Islet of Langerhans (tissue), 1 donor: ENCODE results near the gene CCDC90B.
"Not testable (repeated sequence)": the region's sequence is repeated elsewhere in the genome, so short reads cannot be mapped to it uniquely, and the experiment has no call there.

Experiments used
- FAIRE-seq: peaks from one replicate; lab custom pipeline; 2011; peaks lifted over from hg19 to GRCh38; lab: Jason Lieb, UNC

Gene CCDC90B

DNA sequence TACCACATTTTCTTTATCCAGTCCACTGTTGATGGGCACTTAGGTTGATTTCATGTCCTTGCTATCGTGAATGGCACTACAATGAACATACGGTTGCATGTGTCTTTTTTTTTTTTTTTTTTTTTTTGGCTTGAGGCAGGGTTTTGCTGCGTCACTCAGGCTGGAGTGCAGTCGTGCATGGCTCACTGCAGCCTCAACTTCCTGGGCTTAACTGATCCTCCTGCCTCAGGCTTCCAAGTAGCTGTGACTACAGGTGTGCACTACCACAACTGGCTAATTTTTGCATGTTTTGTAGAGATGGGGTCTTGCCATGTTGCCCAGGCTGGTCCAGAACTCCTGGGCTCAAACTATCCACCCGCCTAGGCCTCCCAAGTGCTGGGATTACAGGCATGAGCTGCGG is 1.5 kb upstream of the CCDC90B start:
- no peak for FAIRE-seq

GRCh38 chr11:83285151-83285770 is 906 bp downstream of the CCDC90B start:
- FAIRE-seq = no peak

DNA sequence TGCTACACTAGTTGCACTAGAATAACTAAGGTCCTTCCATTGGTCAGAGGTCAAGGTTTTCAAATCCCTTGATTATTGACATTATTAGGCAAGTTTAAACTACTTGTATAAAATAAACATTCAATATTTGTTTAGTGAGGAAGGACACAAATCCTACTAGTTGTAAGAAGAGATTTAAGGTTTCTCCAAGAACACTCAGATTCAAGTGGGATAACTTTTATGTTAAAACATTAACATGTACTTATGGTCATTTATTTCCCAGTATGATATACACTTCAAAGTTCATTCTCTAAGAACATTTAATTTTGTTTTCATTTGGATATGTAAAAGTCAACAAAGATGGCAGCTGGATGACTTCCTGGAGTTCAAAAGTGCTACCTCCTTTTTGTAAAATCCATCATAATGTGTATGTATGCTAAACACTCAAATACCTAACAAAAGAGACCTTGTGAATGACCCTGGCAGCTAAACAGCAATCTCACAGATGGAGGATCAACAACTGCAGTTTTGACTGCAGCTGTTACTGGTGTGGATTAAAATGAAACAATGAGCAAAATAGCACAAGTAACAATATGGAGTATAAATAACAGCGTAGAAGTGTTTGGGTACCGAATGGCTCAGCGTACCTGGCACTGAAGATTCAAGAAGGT is 1.5 kb downstream of the CCDC90B start:
- no peak for FAIRE-seq

DNA sequence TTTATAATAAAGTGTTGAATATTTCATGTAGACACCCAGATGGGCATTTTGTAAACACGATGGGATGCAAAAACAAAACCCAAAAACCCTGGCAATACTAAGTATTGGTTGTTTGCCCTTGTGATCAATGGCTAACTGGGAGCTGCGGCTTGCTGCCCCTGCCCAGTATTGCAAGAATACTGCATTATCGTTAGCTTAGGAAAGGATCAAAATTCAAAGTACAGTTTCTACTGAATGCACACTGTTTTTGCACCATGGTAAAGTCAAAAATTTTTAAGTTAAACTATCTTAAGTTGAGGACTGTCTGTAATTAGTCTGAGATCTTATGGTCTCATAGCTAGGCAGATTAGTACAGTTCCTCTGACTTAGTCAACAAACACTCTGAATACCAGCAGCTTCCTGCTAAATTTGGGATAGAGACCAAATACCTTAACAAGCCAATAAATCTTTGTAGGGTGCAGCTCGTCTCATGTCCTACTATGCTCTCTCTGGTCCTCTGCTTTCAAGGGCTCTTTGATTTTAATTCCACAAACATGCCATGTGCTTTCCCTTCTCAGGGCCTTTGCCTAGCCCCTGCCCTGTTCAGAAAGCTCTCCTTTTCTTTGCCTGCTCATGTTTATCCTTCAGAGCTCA is 4.0 kb downstream of the CCDC90B start:
- no peak for FAIRE-seq

GRCh38 chr11:83280256-83280655 is 5.9 kb downstream of the CCDC90B start:
- FAIRE-seq = peak; percentile 83

GRCh38 chr11:83278351-83278750 is 7.8 kb downstream of the CCDC90B start:
- no peak for FAIRE-seq

- no peak for FAIRE-seq
Measured at GRCh38 chr11:83275888-83276641, 10.1 kb downstream of the CCDC90B start.

DNA sequence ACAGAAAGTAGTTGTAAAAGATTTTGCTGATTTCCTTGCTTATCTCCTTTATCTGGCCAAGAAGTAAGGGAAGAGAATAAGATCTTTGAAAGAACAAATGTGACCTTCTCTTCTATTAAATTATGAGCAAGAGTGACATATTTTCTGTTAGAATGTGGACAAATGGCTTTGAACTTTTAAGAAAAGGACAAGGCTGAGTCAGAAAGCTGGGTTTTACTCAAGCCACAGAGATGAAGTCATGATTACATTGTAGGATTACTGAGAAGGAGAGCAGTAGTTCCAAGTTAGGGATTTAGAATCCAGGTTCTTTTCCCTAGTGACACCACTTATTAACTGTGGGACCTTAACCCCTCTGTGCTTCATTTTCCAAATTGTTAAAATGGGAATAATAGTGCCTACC is 13.5 kb downstream of the CCDC90B start:
- FAIRE-seq = no peak

DNA sequence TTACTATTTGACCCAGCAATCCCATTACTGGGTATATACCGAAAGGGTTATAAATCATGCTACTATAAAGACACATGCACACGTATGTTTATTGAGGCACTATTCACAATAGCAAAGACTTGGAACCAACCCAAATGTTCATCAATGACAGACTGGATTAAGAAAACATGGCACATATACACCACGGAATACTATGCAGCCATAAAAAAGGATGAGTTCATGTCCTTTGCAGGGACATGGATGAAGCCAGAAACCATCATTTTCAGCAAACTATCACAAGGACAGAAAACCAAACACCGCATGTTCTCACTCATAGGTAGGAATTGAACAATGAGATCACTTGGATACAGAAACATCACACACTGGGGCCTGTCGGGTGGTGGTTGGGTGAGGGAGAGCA is 14.4 kb downstream of the CCDC90B start:
- FAIRE-seq = not testable (repeated sequence)

DNA sequence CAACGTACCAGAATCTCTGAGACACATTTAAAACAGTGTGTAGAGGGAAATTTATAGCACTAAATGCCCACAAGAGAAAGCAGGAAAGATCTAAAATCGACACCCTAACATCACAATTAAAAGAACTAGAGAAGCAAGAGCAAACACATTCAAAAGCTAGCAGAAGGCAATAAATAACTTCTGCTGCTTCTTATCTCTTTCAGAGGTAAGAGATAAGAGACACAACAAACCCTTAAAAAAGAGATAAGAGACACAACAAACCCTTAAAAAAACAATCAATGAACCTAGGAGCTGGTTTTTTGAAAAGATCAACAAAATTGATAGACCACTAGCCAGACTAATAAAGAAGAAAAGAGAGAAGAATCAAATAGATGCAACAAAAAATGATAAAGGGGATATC is 17.1 kb downstream of the CCDC90B start:
- not testable (repeated sequence) for FAIRE-seq

DNA sequence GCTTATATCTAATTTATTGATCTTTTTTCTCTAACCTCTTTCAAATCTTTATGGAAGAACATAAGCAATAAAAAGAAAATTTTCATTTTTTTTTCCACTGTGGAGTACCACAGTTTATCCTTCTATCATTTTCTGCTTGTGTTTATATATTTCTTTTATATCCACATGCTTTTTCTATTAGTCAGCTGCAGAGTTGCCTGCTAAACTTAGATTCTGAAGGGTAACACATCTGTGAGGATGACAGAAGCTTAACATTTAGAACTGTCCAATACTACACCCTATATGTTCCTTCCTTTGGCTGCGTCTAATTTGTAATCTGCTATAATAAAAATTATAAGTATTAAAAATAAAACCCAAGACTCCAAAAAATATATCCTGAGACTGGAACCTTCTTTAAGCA is 20.8 kb downstream of the CCDC90B start:
- no peak for FAIRE-seq

DNA sequence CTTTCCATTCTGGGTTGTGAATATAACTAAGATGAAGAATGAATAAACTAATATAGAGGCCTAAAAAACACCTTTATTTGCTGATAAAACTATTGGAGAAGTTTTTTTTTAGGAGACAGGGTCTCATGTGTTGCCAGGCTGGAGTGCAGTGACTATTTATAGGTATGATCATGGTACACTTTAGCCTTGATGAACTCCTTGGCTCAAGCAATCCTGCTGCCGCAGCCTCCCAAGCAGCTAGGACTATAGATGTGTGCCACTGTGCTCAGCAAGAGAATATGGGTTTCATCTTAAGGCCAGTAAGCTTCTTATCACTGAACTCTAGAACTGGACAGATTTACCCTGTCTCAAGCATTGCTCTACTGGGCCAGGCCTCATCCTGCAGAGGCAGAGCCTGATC is 26.6 kb downstream of the CCDC90B start:
- FAIRE-seq = no peak

GRCh38 chr11:83257761-83258168 is 28.4 kb downstream of the CCDC90B start:
- no peak for FAIRE-seq

DNA sequence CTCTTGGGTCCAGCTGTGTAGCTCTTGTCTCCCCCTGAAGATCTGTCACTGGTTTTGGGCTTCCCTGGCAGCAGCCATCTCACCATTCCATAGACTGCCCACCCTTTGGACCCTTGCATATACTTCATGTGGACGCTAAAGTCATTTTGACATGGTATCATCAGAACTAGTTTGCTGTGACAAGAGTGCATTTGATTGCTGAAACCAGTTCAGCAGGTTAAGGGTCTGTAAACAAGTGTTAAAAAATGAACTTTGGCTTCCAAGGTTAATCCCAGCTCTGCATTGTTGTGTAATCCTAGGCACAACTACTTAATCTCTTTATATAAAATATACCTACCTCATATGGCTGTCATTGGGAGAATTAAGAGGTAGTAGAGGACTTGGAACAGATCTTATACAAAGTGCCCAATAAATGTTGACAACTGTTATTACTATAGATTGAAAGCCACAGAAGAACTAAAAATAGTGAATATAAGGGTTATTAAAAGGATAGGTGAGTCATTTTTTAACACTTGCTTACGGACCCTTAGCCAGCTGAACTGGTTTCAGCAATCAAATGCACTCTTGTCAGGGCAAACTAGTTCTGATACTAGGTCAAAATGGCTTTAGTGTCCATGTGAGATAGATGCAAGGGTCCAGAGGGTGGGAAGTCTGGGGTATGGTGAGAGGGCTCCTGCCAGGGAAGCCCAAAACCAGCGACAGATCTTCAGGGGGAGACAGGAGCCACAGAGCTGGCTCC is 29.4 kb downstream of the CCDC90B start:
- FAIRE-seq = no peak

DNA sequence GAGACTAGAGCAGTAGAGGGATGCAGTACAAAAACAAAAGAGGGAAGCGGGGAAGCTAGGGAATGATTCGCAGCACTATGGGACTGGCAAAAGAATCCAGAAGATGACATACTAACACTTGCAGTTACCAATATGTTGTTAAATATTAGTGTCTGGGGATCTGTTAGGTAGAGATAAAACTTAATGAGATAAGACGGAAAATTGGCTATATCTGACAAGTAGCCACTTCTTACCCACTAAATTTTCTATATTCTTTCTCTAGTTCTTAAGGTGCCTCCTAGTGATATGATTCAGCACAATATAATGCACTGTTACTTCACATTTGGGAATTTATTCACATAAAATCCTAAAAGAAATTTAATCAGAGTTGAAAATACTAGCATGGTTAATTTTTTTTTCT is 30.8 kb downstream of the CCDC90B start:
- no peak for FAIRE-seq

GRCh38 chr11:83252941-83253340 is 33.2 kb downstream of the CCDC90B start:
- FAIRE-seq = no peak

GRCh38 chr11:83252266-83252665 is 33.9 kb downstream of the CCDC90B start:
- FAIRE-seq = no peak

- peak; percentile 79 for FAIRE-seq
Measured at GRCh38 chr11:83249972-83250593, 36.1 kb downstream of the CCDC90B start.

DNA sequence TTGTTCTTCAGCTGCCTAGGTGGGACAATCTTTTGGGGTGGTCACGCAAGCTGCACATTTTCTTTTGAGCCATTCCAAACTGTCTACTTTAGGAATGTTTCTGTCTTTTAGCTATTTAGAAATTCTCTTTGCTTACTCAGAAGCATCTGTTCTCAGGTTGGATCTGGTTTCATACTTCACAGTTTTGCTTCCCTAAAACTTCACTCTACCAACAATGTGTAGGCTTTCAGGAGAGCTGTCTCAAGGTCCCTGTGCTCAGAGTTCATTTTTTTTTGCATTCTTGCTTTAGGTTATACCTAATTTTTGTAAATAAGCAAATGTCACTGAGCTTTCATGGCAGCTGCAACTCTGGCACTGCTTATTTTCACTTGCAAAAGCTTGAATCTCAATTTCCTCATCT is 36.7 kb downstream of the CCDC90B start:
- FAIRE-seq = no peak

DNA sequence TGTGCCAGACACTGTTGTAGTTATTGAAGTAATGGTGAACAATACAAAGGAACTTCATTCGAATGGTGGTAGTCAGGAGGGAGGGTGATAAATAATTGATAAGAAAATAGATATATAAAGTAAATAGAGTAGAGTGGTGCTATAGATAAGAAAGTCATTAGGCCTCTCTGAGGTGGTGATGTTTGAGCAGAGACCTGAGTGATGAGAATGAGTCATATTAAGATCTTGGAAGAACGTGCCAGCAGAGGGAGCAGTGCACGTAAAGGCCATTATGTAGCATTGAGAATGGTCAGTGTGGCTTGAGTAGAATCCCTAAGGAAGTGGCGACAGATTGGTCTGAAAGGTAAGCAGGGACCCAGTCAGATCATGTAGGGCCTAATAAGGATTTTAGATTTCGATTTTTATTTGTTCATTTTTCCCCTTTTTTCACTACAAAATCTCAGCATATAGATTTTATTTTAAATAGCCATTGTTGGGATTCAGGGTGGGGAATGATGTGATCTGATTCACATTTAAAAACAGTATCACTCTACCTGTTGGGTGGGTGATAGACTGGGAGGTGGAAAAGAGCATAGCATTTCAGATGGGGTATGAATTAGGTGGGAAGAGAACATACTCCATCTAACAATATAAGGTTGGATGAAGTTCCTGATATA is 44.7 kb downstream of the CCDC90B start:
- no peak for FAIRE-seq

GRCh38 chr11:83238111-83238510 is 48.1 kb downstream of the CCDC90B start:
- FAIRE-seq = no peak
